ENCODE measurements around the gene HNF1A.
"Not testable (repeated sequence)": the region's sequence is repeated elsewhere in the genome, so short reads cannot be mapped to it uniquely, and the experiment has no call there.

Gene HNF1A

GRCh38 chr12:120943482-120943881 lies 34.9 kb upstream of the HNF1A start:
- no peak for TF ChIP-seq CTCF (IDR thresholded peaks at IDR 0.05; ENCODE audit: insufficient read depth, low read depth, low read length, missing control alignments)
- no peak for DNase-seq (ENCODE audit: low read depth)
- no peak overlapping the region for H3K4me3 ChIP-seq (ENCODE audit: low read length)

GRCh38 chr12:120944645-120945217 lies 33.6 kb upstream of the HNF1A start:
- peak; percentile 65 for DNase-seq (ENCODE audit: low read depth)
- peak; percentile 83 for TF ChIP-seq CTCF (IDR thresholded peaks at IDR 0.05; ENCODE audit: insufficient read depth, low read depth, low read length, missing control alignments)
- H3K4me3 ChIP-seq (ENCODE audit: low read length): no peak overlapping the region

GRCh38 chr12:120945516-120945915 lies 32.8 kb upstream of the HNF1A start:
- not testable (repeated sequence) for DNase-seq (ENCODE audit: low read depth); H3K4me3 ChIP-seq (ENCODE audit: low read length)

GRCh38 chr12:120950260-120950799 lies 28.0 kb upstream of the HNF1A start:
- H3K4me3 ChIP-seq (ENCODE audit: low read length); DNase-seq (ENCODE audit: low read depth): not testable (repeated sequence)

GRCh38 chr12:120950807-120951206 lies 27.5 kb upstream of the HNF1A start:
- no peak overlapping the region for H3K4me3 ChIP-seq (ENCODE audit: low read length)
- no peak for DNase-seq (ENCODE audit: low read depth)
- TF ChIP-seq CTCF (IDR thresholded peaks at IDR 0.05; ENCODE audit: insufficient read depth, low read depth, low read length, missing control alignments): no peak

GRCh38 chr12:120955232-120955631 lies 23.1 kb upstream of the HNF1A start:
- TF ChIP-seq CTCF (IDR thresholded peaks at IDR 0.05; ENCODE audit: insufficient read depth, low read depth, low read length, missing control alignments): no peak
- peak; percentile 97 for DNase-seq (ENCODE audit: low read depth)
- no peak overlapping the region for H3K4me3 ChIP-seq (ENCODE audit: low read length)

GRCh38 chr12:120956579-120957300 lies 21.6 kb upstream of the HNF1A start:
- no peak for DNase-seq (ENCODE audit: low read depth)
- TF ChIP-seq CTCF (IDR thresholded peaks at IDR 0.05; ENCODE audit: insufficient read depth, low read depth, low read length, missing control alignments): no peak
- H3K4me3 ChIP-seq (ENCODE audit: low read length): no peak overlapping the region

Data from epithelial cell of esophagus (primary cell).